Renal pelvis (tissue), 4 donors: Measurements from ENCODE around the gene GRB2. TPM values are rescaled to one million over a fixed set of nuclear protein-coding genes. Genes with fewer than 3 reads are reported as not detected.
A peak's percentile ranks its signal among the peaks of the same experiment; 100 is the strongest.
"Not testable (repeated sequence)": the region's sequence is repeated elsewhere in the genome, so short reads cannot be mapped to it uniquely, and the experiment has no call there.

ENCODE experiments used
- DNase-seq: peaks from one replicate; pipeline ENCODE4 v3.0.0-alpha.2; 2013
- polyA plus RNA-seq, 3 donors: library from polyadenylated mRNA; unstranded; fragments of 120-200 nt; gene quantifications; one replicate each; pipeline ENCODE4 v1.2.1, GENCODE V29; 2013; ENCODE audit not compliant: insufficient read length in 3 of 3

Gene GRB2
- polyA plus RNA-seq, 3 donors: 87.7 to 96.9 (median 94.9) TPM

DNA sequence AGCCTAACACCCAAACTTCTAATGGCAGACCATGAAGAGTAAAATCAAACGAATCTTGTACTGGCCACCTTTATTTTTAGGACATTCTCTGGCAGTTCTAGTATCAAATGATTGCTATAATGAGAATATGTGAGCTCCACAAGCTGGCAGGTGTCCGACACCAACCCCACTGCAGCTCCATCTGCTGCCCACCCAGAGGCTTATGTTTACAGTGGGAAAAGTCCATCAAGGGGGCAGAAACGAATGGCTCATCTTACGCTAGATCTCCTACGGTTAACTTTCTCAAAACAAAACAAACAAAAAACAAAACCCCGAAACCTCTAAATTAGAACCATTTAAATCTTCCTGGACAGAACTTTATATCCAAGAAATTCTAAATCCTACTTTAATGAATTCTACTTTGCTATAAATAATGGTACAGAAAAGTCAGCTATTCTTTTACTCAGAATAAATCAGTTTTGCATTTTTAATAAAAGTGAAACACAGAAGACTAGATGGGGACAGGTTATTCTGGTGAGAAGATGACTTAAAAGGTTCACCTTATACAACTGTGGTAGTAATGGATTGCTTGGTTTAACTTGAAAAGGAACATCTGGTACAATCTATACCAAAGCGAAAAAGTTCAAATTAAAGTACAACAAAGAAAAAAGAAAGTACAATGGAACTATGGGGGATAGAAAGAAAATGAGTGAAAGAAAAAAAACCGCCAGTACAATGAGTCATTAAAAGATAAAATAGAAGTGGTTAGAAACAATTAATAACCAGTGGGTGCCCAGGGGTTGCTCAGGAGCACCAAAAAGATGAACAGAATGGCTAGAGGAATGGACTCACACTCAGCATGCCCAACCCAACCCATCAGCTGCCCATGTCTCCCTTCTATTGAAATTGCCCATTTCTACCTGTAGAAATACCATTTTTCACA, 40.2 kb downstream of the GRB2 start:
- no peak for DNase-seq

DNA sequence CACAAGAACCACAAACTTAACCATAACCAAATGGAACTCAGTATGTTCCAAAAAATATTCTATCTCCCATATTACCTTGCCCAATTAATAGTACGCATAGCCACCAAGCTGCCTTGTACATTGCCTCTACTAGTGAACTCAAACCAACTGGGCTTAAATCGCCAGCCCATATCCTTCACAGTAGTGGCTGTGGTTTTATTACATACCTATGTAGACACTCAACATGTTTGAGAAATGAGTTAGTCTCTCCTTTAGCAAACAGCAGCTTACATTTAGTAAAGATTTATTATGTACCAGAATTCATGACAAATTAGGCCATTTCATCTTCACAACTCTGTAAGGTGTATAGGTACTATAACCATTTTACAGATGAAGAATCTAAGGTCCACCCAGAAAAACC, 41.4 kb downstream of the GRB2 start:
- no peak for DNase-seq

GRCh38 chr17:75361996-75362395, 43.5 kb downstream of the GRB2 start:
- no peak for DNase-seq

DNA sequence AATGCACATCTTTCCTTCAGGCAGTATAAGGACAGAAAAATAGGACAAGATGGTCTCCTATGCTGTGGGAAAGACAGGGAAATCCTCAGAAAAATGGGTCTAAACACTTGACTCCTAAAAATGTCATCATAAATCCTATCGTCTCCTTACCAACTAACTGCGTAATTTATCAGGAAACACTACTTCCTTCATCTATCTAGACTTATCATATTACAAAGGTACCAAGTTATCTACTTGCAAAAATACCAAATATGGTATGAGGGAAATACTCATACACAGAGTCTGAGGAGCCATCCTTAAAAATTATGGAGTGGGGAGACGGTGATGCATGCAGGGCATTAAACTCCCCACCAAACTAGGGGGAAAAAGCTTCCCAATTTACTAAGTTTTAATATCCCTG, 44.1 kb downstream of the GRB2 start:
- DNase-seq: no peak

GRCh38 chr17:75356260-75356937, 49.1 kb downstream of the GRB2 start:
- DNase-seq: no peak

DNA sequence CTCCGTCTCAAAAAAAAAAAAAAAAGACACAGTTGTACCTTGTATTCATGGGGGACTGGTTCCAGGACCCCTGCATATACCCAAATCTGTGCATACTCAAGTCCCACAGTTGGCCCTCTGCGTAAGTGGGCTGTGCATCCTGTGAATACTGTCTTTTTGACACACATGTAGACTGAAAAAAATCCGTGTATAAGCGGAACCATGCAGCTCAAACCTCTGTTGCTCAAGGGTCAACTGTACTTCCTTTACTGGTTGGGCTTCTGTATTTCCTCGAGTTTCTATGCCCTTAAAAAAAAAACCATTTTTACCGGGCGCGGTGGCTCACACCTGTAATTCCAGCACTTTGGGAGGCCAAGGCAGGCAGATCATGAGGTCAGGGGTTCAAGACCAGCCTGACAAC, 52.3 kb downstream of the GRB2 start:
- no peak for DNase-seq

- peak; percentile 78 for DNase-seq
These were observed 53.4 kb downstream of the GRB2 start for GRCh38 chr17:75352079-75352569.

GRCh38 chr17:75350706-75351105, 54.8 kb downstream of the GRB2 start:
- DNase-seq: no peak

- no peak for DNase-seq
These were observed 55.4 kb downstream of the GRB2 start for GRCh38 chr17:75350029-75350428.

DNA sequence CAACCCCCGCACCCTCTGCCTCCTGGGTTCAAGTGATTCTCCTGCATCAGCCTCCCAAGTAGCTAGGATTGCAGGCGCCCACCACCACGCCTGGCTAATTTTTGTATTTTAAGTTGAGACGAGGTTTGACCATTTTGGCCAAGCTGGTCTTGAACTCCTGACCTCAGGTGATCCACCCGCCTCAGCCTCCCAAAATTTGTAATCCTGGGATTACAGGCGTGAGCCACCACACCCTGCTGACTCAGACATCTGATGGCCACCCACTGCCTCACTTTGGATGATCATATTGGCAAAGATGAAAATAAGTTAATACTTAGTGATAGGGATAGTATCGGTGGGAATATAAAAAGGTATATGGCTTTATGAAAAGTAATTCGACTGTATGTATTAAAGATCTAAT, 55.9 kb downstream of the GRB2 start:
- no peak for DNase-seq

DNA sequence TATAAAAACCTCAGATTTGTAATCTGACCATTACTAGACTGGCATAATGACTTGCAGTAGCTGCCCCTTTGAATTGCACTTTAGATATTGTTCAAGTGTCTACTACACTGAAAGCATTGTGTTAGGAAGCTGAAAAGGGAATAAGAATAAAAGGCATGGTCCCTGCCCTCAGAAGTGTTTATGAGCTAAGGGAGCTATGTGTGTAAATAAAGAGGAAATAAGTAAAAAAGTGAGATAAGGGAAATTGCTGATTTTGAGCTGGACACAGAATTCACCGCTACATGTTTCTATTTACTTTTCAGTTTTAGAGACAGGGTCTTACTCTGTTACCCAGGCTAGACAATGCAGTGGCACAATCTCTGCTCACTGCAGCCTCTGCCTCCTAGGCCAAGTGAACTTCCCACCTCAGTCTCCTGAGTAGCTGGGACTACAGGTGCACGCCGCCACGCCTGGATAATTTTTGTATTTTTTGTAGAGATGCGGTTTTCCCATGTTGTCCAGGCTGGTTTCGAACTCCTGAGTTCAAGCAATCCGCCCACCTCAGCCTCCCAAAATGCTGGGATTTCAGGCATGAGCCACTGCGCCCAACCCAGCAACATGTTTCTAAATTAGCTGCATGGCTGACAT, 57.0 kb downstream of the GRB2 start:
- no peak for DNase-seq

- no peak for DNase-seq
These were observed 58.6 kb downstream of the GRB2 start for GRCh38 chr17:75346906-75347305.

DNA sequence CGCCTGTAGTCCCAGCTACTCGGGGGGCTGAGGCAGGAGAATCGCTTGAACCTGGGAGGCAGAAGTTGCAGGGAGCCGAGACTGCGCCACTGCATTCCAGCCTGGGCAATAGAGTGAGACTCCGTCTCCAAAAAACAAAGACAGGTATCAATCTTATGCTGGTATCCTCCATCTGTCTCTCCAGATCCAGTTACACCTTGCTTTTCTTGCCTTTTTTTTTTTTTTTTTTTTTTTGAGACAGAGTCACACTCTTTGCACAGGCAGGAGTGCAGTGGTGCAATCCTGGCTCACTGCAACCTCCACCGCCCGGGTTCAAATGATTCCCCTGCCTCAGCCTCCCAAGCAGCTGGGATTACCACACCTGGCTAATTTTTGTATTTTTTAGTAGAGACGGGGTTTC, 59.1 kb downstream of the GRB2 start:
- DNase-seq: not testable (repeated sequence)

DNA sequence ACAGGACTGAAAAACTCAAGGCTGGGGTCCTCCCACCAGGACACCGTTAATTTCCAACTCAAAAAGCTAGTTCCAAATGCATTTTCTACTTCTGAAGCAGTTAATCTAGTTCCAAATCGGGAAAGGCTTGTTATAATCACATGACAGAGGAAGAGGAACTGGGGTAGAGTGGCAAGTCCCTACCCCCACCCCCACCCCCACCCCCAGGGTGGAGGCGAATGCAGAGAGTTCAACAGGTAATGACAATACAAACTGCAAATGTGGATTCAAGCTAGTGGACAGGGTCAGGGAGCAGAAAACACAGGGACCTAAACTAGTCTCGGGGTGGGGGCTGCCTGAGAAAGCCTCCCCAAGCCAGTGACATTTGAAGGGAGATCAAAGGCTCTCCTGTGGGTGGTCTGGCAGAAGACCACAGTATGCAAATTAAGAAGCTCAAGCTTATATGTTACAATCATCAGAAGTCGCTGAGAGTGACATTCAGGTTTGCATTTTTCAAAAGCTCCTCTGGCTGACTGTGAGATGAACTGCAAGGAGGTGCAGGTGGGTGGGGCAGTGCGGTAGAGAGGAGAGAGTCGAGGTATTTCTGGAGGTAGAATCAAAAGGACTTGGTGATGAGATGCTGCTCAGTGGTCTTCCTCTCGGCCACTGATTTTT, 59.8 kb downstream of the GRB2 start:
- DNase-seq: no peak

DNA sequence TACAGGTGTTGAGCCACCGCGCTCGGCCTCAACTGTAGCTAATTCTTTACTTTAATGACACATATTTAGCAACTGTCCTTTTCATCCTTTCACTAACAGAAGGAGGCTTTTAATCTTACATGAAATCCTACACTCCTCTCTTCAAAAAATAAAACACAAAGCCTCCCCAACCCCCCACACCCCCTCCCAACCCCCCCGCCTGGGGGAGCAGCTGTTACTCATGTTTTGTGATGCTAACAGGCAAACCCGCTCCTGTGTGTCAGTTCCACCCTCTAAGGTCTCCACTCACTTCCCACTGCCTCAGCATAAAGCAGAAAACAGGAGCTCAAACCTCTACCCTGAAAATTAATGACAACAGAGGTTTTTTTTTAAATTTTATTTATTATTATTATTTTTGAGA, 60.8 kb downstream of the GRB2 start:
- DNase-seq: no peak

GRCh38 chr17:75342996-75343395, 62.5 kb downstream of the GRB2 start:
- DNase-seq: no peak

GRCh38 chr17:75341784-75342486, 63.5 kb downstream of the GRB2 start:
- DNase-seq: no peak

DNA sequence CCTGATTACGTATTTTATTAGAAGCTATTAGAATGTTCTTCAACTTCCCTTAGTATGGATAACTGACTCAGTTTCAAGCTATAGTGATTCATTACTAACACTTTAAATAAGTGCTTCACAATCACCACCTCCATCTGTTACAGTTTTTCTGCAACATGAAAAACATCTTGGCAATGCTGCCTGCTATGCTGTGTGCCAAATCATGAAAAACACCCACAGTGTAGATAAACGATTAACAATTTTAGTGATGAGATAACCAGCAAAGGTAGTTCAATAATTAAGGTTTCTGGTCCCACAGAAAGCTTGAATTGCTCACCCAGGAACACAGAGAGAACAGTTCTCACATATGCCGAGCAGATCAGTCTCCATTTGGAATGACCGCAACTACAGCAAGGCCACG, 64.8 kb downstream of the GRB2 start:
- DNase-seq: no peak

DNA sequence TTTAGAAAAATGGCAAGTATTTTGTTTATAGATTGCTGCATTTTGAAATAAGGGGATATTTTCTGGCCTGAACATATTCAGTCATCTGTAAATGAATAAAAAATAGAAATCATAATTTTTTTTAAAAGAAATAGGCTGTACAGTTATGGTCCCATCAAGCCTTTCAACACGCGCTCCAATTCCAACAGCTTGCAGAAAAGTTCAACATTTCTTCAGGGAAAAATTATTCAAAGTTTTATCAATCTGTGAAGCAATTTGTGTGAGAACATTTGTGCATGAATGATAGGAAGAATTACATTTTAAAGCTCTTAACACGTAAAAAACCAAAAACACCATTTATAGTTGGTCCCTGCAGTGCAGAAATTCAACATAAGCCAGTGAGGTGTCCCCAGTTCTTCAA, 65.5 kb downstream of the GRB2 start:
- no peak for DNase-seq

GRCh38 chr17:75338335-75338734, 67.1 kb downstream of the GRB2 start:
- DNase-seq: no peak

DNA sequence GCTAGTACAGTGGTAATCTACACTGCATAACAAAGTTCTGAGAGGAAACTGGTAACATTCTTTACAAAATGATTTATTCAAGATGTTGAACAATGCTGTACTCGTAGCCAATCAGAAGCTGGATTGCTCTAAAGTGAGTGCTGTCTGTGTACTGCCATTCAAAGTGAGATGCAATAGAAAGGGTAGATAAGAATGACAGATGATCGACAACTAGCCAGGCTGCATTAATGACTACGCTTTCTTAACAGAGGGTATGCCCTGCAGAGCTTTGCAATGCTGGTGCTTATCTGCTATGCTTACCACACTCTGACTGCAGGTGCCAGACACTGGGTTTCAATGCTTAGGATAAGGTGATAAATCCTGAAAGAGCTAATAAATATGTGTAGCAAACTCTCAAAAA, 70.2 kb downstream of the GRB2 start:
- no peak for DNase-seq

DNA sequence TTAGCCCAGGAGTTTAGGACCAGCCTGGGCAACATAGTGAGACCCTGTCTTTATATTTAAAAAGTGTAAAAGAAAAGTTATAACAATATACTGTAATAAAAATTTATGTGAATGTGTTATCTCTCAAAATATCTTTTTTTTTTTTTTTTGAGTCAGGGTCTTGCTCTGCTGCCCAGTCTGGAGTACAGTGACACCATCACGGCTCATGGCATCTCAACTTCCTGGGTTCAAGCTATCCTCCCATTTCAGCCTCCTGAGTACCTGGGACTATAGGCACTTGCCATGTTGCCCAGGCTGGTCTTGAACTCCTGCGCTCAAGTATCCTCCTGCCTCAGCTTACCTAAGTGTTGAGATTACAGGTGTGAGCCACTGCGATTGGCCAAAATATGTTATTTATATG, 70.8 kb downstream of the GRB2 start:
- DNase-seq: no peak
